H1 (cell line): Measurements from ENCODE around the gene TPT1. TPM values are rescaled to one million over a fixed set of nuclear protein-coding genes. Genes with fewer than 3 reads are reported as not detected.

Source experiments
- ATF3 ChIP-seq: IDR thresholded peaks from 2 replicates; pipeline ENCODE4 v1.6.1; 2011; ENCODE audit warnings: low read depth, mild to moderate bottlenecking, low read length; ENCODE audit not compliant: insufficient read depth
- CHD7 ChIP-seq: fragments of 300-600 bp; sonication (generic); IDR thresholded peaks from 2 replicates; pipeline ENCODE4 v1.7.1; 2012; ENCODE audit warnings: low read length, moderate library complexity, mild to moderate bottlenecking, inconsistent platforms; ENCODE audit not compliant: insufficient replicate concordance
- GABPA ChIP-seq: IDR thresholded peaks from 2 replicates; pipeline ENCODE4 v1.6.1; 2011; ENCODE audit warnings: mild to moderate bottlenecking, low read length, moderate library complexity, borderline replicate concordance; ENCODE audit not compliant: insufficient read depth
- KDM1A ChIP-seq: fragments of 200-600, 300-600 bp; sonication (generic); IDR thresholded peaks from 2 replicates; pipeline ENCODE4 v1.7.1; 2016; ENCODE audit warnings: mild to moderate bottlenecking, low read length, borderline replicate concordance
- PHF8 ChIP-seq: fragments of 200-600 bp; sonication (generic); conservative IDR thresholded peaks from 2 replicates; pipeline ENCODE4 v1.7.1; 2012; ENCODE audit warnings: low read depth, mild to moderate bottlenecking, inconsistent platforms, low read length, moderate library complexity
- TCF12 ChIP-seq: IDR thresholded peaks from 2 replicates; pipeline ENCODE4 v1.6.1; 2011; ENCODE audit warnings: low read depth, mild to moderate bottlenecking, low read length
- YY1 ChIP-seq: IDR thresholded peaks from 2 replicates; pipeline ENCODE4 v1.6.1; 2011; ENCODE audit warnings: low read depth, mild to moderate bottlenecking, low read length
- polyA plus RNA-seq, 7 experiments: library from polyadenylated mRNA; depleted of rRNA in 3 of 7; stranded (reverse) in 5 of 7; unstranded in 2 of 7; fragments of >200 nt in 5 of 7; fragments of 200-250 nt in 2 of 7; gene quantifications; 1 replicate in 5 of 7; 2 replicates in 1 of 7; 4 replicates in 1 of 7; pipeline versions ENCODE4 v1.2.1 to v1.2.3, GENCODE V29; 2011 to 2013; ENCODE audit warnings: missing spikeins in 2 of 7, mixed read lengths in 2 of 7
- total RNA-seq: library from RNA; stranded (reverse); fragmentation: NEBNext Ultra II Directional; extraction: Animal tissue kit (Norgen Biotek cat#: 25700); gene quantifications from 2 replicates; pipeline ENCODE4 v1.2.1, GENCODE V29; 2021

The TPT1 gene
- total and polyA plus RNA-seq, 2 of the 8 experiments (the other 6 are each of a cell fraction or from before 2014, with no cell fraction given): 2,245 to 2,279 TPM

GRCh38 chr13:45349438-45349837 lies 8.5 kb upstream of the TPT1 start (continued):
- TF ChIP-seq CHD7 (no peak), TCF12 (no peak), GABPA (no peak), ATF3 (no peak), KDM1A (no peak), PHF8 (no peak), YY1 (no peak)
